GM18507 (cell line): ENCODE data around the gene OR4K2.

Experiments
- DNase-seq: peaks from one replicate; pipeline ENCODE4 v3.0.0; 2011; ENCODE audit warnings: low read depth; ENCODE audit not compliant: insufficient read length; ENCODE audit errors: extremely low spot score
- FAIRE-seq: peaks from 2 replicates; lab custom pipeline; 2011; peaks lifted over from hg19 to GRCh38; lab: Jason Lieb, UNC

The OR4K2 gene

GRCh38 chr14:19930617-19931016, 55.7 kb downstream of the OR4K2 start, which contains the start of gene OR4K1:
OR4K1 (plus strand) TSS chr14:19930917; CDS start chr14:19935667, 4,750 bp downstream.
- DNase-seq (no peak), FAIRE-seq (no peak)
